ENCODE results near the gene SARDH. TPM values are rescaled to one million over a fixed set of nuclear protein-coding genes. Genes with fewer than 3 reads are reported as not detected.

SARDH gene
- total RNA-seq, 1 experiment from 2014 or later: 5.6 TPM

DNA sequence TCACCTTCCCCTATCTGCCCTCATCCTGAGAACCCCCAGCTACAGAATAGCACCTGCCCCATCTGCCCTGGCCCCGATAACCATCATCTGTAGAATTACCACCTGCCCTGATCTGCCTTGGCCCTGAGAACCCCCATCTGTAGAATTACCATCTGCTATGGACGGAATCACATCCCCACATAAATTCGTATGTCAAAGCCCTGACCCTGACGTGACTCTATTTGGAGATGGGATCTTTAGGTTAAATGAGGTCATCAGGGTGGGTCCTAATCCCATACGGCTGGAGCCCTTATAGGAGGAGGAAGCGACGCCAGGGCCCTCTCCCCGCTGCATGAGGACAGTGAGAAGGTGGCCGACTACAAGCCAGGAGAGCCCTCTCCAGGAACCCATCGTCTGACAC lies 32.6 kb downstream of the SARDH start:
- H3K9ac ChIP-seq (ENCODE audit: low read length): no peak overlapping the region
- ChIA-PET POLR2A (no interaction called here), RAD21 (ENCODE audit: low non-redundant PET in 1 of 2, low total read pairs in 2 of 2, uncharacterized antibody in 2 of 2, unreplicated experiment in 2 of 2) (no interaction called here), CTCF (no interaction called here)
- no peak overlapping the region for H3K4me2 ChIP-seq (ENCODE audit: low read length)
- no peak overlapping the region for H3K4me3 ChIP-seq (replicated peaks in 1 of 2; ENCODE audit: low read depth in 1 of 2, low read length in 2 of 2)
- no peak for ATAC-seq
- no peak overlapping the region for H3K27ac ChIP-seq (ENCODE audit: low read depth, low read length)
- no peak overlapping the region for H2AFZ ChIP-seq (ENCODE audit: low read depth, low read length, poor library complexity, severe bottlenecking)
- no peak for DNase-seq (ENCODE audit: low read depth, low spot score)
- H4K20me1 ChIP-seq (ENCODE audit: insufficient read depth): no peaks in the 10 kb centered on the region
- TF ChIP-seq ZFX (IDR thresholded peaks at IDR 0.05) (no peak), MAX (IDR thresholded peaks at IDR 0.05) (no peak), SRF (IDR thresholded peaks at IDR 0.05; ENCODE audit: low read depth) (no peak), CBX3 (IDR thresholded peaks at IDR 0.05; ENCODE audit: low read depth) (no peak), CEBPB (IDR thresholded peaks at IDR 0.05; ENCODE audit: low read depth) (no peak), TCF7L2 (IDR thresholded peaks at IDR 0.05; ENCODE audit: borderline replicate concordance, extremely low read depth, insufficient read depth, insufficient read length) (no peak), EGR1 (IDR thresholded peaks at IDR 0.05; ENCODE audit: low read depth) (no peak)
- TF ChIP-seq, protein P1, sequence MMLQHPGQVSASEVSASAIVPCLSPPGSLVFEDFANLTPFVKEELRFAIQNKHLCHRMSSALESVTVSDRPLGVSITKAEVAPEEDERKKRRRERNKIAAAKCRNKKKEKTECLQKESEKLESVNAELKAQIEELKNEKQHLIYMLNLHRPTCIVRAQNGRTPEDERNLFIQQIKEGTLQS (IDR thresholded peaks at IDR 0.05): no peak
- intact Hi-C loops (cut with micrococcal nuclease): no loop called here
- H3K9me2 ChIP-seq (ENCODE audit: insufficient read depth): no peaks in the 10 kb centered on the region
- H3K4me1 ChIP-seq (ENCODE audit: control insufficient read depth in 1 of 2, insufficient read depth in 2 of 2, low read length in 2 of 2): no peaks in the 10 kb centered on the region
- no peaks in the 10 kb centered on the region for H3K27me3 ChIP-seq (ENCODE audit: insufficient read depth, low read length)
- H3K9me3 ChIP-seq (ENCODE audit: control insufficient read depth in 1 of 2, insufficient read depth in 1 of 2, low read depth in 1 of 2, low read length in 2 of 2): no peaks in the 10 kb centered on the region
- no peaks in the 10 kb centered on the region for H3K36me3 ChIP-seq (ENCODE audit: control insufficient read depth in 1 of 2, insufficient read depth in 2 of 2, low read length in 2 of 2)
- no TSS peak for BruUV-seq (replicated peaks)
- H3K79me2 ChIP-seq (ENCODE audit: insufficient read depth, low read length): no peaks in the 10 kb centered on the region

DNA sequence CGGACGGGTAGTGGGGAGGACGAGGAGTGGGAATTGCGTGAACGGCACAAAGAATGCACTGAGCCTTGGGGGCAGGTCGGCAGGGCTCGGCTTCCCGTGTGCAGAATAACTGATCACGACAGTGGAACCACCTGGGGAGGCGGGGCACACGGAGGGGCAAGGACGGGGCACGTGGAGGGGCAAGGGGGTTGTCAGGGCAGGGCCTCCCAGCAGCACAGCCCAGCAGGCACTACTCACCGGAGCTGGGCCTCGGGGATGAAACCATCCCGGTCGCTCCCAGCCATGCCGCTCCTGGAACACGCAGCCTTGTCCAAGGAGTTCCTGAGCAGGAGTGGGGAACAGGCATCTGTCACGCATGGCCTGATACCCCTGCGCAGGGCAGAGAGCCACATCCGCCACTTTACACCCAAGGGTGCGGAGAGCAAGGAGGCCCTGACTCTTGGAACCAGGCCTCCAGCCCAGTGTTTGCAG lies 33.4 kb downstream of the SARDH start:
- Histone ChIP-seq H3K36me3 (ENCODE audit: control insufficient read depth in 1 of 2, insufficient read depth in 2 of 2, low read length in 2 of 2) (no peaks in the 10 kb centered on the region), H3K9me2 (ENCODE audit: insufficient read depth) (no peaks in the 10 kb centered on the region), H2AFZ (ENCODE audit: low read depth, low read length, poor library complexity, severe bottlenecking) (no peak overlapping the region), H3K9me3 (ENCODE audit: control insufficient read depth in 1 of 2, insufficient read depth in 1 of 2, low read depth in 1 of 2, low read length in 2 of 2) (no peaks in the 10 kb centered on the region), H3K9ac (ENCODE audit: low read length) (no peak overlapping the region), H3K27me3 (ENCODE audit: insufficient read depth, low read length) (no peaks in the 10 kb centered on the region), H3K4me3 (replicated peaks in 1 of 2; ENCODE audit: low read depth in 1 of 2, low read length in 2 of 2) (no peak overlapping the region), H3K4me1 (ENCODE audit: control insufficient read depth in 1 of 2, insufficient read depth in 2 of 2, low read length in 2 of 2) (no peaks in the 10 kb centered on the region), H4K20me1 (ENCODE audit: insufficient read depth) (no peaks in the 10 kb centered on the region), H3K27ac (ENCODE audit: low read depth, low read length) (no peak overlapping the region), H3K4me2 (ENCODE audit: low read length) (no peak overlapping the region), H3K79me2 (ENCODE audit: insufficient read depth, low read length) (no peaks in the 10 kb centered on the region)
- no TSS peak for BruUV-seq (replicated peaks)
- ChIA-PET POLR2A (no interaction called here), CTCF (no interaction called here), RAD21 (ENCODE audit: low non-redundant PET in 1 of 2, low total read pairs in 2 of 2, uncharacterized antibody in 2 of 2, unreplicated experiment in 2 of 2) (no interaction called here)
- DNase-seq (ENCODE audit: low read depth, low spot score) (no peak), ATAC-seq (no peak)
- intact Hi-C loops (cut with micrococcal nuclease): no loop called here
- no peak for TF ChIP-seq RAD21 (IDR thresholded peaks at IDR 0.05; ENCODE audit: low read depth)
- no peak for TF ChIP-seq ZFX (IDR thresholded peaks at IDR 0.05)
- no peak for TF ChIP-seq REST (IDR thresholded peaks at IDR 0.05; ENCODE audit: low read depth)
- no peak for TF ChIP-seq POLR2AphosphoS5 (IDR thresholded peaks at IDR 0.05; ENCODE audit: low read depth, low read length)
- TF ChIP-seq MAX (IDR thresholded peaks at IDR 0.05): no peak
- no peak for TF ChIP-seq YY1 (IDR thresholded peaks at IDR 0.05; ENCODE audit: extremely low read depth, insufficient replicate concordance, low read depth, low read length)
- TF ChIP-seq JUND (IDR thresholded peaks at IDR 0.05): no peak
- no peak for TF ChIP-seq ELF1 (IDR thresholded peaks at IDR 0.05; ENCODE audit: borderline replicate concordance, low read depth)
- TF ChIP-seq, protein P1 (IDR thresholded peaks at IDR 0.05): no peak

Measured in HCT116 (cell line).